Ovary (tissue), 1 donor: ENCODE measurements around the gene SUN1.

Experiments
- EP300 ChIP-seq: sonication (generic); formaldehyde crosslinking; IDR thresholded peaks from one replicate; pipeline ENCODE4 v1.6.1; 2017; ENCODE audit warnings: antibody characterized with exemption
- POLR2A ChIP-seq: fragments of 450-650 bp; IDR thresholded peaks from one replicate; pipeline ENCODE4 v1.6.1; 2017; ENCODE audit warnings: antibody characterized with exemption, mild to moderate bottlenecking, moderate library complexity

- TF ChIP-seq EP300 = no peak
- TF ChIP-seq POLR2A = no peak
Measured at GRCh38 chr7:833601-834258, 1.5 kb downstream of the SUN1 start.
